GM12872 (cell line): ENCODE data around the gene COL4A3.

ENCODE experiments used
- TF ChIP-seq, protein P1 (sequence below): IDR thresholded peaks from 3 replicates; pipeline ENCODE4 v1.5.1; 2011; ENCODE audit warnings: low read depth, mild to moderate bottlenecking, low read length, moderate library complexity; ENCODE audit not compliant: insufficient read depth

COL4A3 gene

DNA sequence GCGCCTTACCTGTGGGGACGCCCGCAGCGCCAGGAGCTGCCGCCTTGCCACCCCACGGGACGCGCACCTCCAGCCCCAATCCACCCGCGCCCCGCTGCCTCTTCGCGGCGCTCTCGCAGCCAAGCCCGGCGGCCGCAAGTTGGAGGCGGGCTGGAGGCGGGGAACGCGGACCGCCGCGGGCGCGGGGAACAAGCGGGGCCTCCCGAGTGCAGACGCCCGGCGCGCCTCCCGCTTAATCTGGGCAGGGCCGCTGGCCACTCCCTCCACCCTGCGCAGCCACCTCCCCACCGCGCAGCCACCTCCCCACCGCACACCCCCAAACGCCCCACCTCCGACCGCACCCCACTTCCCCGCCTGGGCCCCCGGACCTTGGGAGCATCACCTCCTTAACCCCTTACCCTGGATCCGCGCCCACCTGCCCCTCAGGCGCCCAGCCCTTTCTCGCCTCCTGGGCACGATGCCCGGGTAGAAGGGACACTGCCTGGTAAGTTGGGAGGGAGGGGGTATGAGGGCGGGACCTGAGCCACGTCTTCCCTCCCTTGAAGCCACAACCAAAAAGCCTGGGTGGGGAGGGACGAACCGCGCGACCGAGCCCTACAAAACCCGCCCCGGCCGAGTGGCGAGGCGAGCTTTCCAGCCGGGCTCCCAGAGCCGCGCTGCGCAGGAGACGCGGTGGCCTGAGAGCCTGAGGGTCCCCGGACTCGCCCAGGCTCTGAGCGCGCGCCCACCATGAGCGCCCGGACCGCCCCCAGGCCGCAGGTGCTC, at the start of gene COL4A3, which contains the start of gene COL4A4:
COL4A3 (plus strand) TSS at position 627 of the 765 bp plus-strand sequence; CDS start at position 730, 103 bp downstream.
COL4A4 (minus strand) TSS at position 208 of the 765 bp plus-strand sequence. CDS start 16,722 bp downstream, outside the sequence.
- TF ChIP-seq, protein P1, sequence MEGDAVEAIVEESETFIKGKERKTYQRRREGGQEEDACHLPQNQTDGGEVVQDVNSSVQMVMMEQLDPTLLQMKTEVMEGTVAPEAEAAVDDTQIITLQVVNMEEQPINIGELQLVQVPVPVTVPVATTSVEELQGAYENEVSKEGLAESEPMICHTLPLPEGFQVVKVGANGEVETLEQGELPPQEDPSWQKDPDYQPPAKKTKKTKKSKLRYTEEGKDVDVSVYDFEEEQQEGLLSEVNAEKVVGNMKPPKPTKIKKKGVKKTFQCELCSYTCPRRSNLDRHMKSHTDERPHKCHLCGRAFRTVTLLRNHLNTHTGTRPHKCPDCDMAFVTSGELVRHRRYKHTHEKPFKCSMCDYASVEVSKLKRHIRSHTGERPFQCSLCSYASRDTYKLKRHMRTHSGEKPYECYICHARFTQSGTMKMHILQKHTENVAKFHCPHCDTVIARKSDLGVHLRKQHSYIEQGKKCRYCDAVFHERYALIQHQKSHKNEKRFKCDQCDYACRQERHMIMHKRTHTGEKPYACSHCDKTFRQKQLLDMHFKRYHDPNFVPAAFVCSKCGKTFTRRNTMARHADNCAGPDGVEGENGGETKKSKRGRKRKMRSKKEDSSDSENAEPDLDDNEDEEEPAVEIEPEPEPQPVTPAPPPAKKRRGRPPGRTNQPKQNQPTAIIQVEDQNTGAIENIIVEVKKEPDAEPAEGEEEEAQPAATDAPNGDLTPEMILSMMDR: no peak

GRCh38 chr2:227115761-227116160, 48.7 kb upstream of the COL4A3 start:
- TF ChIP-seq, protein P1: no peak

- TF ChIP-seq, protein P1: no peak
Observed at GRCh38 chr2:227117027-227117426, 47.4 kb upstream of the COL4A3 start.

DNA sequence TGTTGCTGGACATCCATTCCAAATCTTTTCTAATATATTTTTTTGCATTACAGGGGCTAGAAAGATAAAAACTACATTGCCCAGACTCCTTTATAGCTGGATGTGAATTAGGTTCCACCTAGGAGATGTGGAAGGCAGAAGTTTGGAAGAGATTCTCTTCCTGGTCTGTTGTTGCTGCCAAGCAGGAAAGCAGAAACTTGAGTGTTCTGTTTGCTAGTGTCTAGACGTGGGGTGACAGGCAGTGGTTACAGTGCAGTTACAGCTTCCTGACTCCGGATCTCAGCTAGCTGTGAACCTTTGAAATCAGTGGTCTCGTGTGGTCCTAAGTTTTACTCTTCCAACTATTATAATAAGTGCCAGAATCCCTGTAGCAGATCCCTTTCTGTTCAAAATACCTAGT, 46.6 kb upstream of the COL4A3 start:
- TF ChIP-seq, protein P1: no peak

GRCh38 chr2:227118353-227118752, 46.1 kb upstream of the COL4A3 start:
- TF ChIP-seq, protein P1: no peak

DNA sequence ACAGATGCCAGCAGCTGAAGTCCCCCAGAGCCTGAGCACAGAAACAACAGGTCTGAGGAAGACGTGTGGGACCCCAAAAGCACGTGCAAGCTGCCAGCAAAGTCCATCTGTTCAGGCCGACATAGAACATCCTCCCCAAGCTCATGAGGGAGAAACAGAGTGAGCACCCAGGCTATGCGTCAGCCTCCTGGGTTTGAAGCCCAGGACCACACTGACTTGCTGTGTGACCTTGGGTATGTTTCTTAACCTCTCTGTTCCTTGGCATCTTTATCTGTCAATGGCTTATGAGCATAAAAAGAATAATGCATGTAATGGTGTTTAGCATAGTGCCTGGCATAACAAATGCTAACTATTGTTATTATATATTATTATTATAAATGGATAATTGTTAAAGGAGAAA, 40.7 kb upstream of the COL4A3 start:
- TF ChIP-seq, protein P1: no peak

DNA sequence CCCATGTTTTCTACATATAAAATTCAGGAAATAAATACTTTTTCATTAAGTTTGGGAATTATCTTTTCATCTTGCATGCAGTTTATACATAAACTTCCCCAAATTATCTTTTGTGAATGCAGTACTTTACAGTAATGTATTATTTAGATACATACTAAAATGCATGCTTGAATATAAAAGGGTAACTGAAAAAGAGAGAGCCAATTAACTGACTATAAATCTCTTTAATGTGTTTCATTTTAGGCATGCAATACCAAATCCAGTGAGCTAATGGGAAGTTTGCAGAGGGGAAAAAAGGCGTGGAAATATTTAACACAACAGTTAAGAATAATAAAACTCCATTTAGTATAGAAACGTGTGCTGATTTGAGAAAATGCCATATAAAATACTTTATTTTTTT, 39.6 kb upstream of the COL4A3 start:
- TF ChIP-seq, protein P1: no peak
